ENCODE results near the gene VWA5B2. TPM values are rescaled to one million over a fixed set of nuclear protein-coding genes. Genes with fewer than 3 reads are reported as not detected.

Gene VWA5B2
- total RNA-seq, 1 donor from 2014 or later, result 0.11 TPM

GRCh38 chr3:184222521-184222920, 6.9 kb upstream of the VWA5B2 start:
- Mint-ChIP-seq H3K9me3 (ENCODE audit: unreplicated experiment) (no peaks in the 10 kb centered on the region), H3K27me3 (ENCODE audit: unreplicated experiment) (peaks cover 27% of the 10 kb centered on the region), H3K4me1 (ENCODE audit: unreplicated experiment) (no peaks in the 10 kb centered on the region), H3K36me3 (ENCODE audit: unreplicated experiment) (no peaks in the 10 kb centered on the region), H3K27ac (ENCODE audit: unreplicated experiment) (no peak overlapping the region), H3K4me3 (ENCODE audit: unreplicated experiment) (no peak overlapping the region)
- DNase-seq (ENCODE audit: extremely low spot score, unreplicated experiment), result no peak
- no peak for TF ChIP-seq CTCF (IDR thresholded peaks at IDR 0.05)

- Mint-ChIP-seq H3K27me3 (ENCODE audit: unreplicated experiment) (peaks cover 36% of the 10 kb centered on the region), H3K4me1 (ENCODE audit: unreplicated experiment) (no peaks in the 10 kb centered on the region), H3K4me3 (ENCODE audit: unreplicated experiment) (no peak overlapping the region), H3K27ac (ENCODE audit: unreplicated experiment) (no peak overlapping the region), H3K36me3 (ENCODE audit: unreplicated experiment) (no peaks in the 10 kb centered on the region), H3K9me3 (ENCODE audit: unreplicated experiment) (no peaks in the 10 kb centered on the region)
- DNase-seq (ENCODE audit: extremely low spot score, unreplicated experiment), result no peak
- no peak for TF ChIP-seq CTCF (IDR thresholded peaks at IDR 0.05)
Observed at GRCh38 chr3:184223946-184224345, 5.4 kb upstream of the VWA5B2 start.

- Mint-ChIP-seq H3K27me3 (ENCODE audit: unreplicated experiment) (peaks cover 50% of the 10 kb centered on the region), H3K4me3 (ENCODE audit: unreplicated experiment) (no peak overlapping the region), H3K9me3 (ENCODE audit: unreplicated experiment) (no peaks in the 10 kb centered on the region), H3K27ac (ENCODE audit: unreplicated experiment) (no peak overlapping the region), H3K4me1 (ENCODE audit: unreplicated experiment) (peaks cover 5% of the 10 kb centered on the region), H3K36me3 (ENCODE audit: unreplicated experiment) (no peaks in the 10 kb centered on the region)
- peak; percentile 73 for TF ChIP-seq CTCF (IDR thresholded peaks at IDR 0.05)
- DNase-seq (ENCODE audit: extremely low spot score, unreplicated experiment), result no peak
Observed at GRCh38 chr3:184227481-184227935, 1.9 kb upstream of the VWA5B2 start.

- DNase-seq (ENCODE audit: extremely low spot score, unreplicated experiment), result no peak
- no peak for TF ChIP-seq CTCF (IDR thresholded peaks at IDR 0.05)
- Mint-ChIP-seq H3K27ac (ENCODE audit: unreplicated experiment) (no peak overlapping the region), H3K36me3 (ENCODE audit: unreplicated experiment) (no peaks in the 10 kb centered on the region), H3K9me3 (ENCODE audit: unreplicated experiment) (no peaks in the 10 kb centered on the region), H3K4me1 (ENCODE audit: unreplicated experiment) (peaks cover 5% of the 10 kb centered on the region), H3K4me3 (ENCODE audit: unreplicated experiment) (peak overlapping the region; percentile 70), H3K27me3 (ENCODE audit: unreplicated experiment) (peaks cover 52% of the 10 kb centered on the region)
Observed at GRCh38 chr3:184228376-184229137, 828 bp upstream of the VWA5B2 start.

- Mint-ChIP-seq H3K9me3 (ENCODE audit: unreplicated experiment) (no peaks in the 10 kb centered on the region), H3K27ac (ENCODE audit: unreplicated experiment) (no peak overlapping the region), H3K4me1 (ENCODE audit: unreplicated experiment) (peaks cover 5% of the 10 kb centered on the region), H3K36me3 (ENCODE audit: unreplicated experiment) (no peaks in the 10 kb centered on the region), H3K27me3 (ENCODE audit: unreplicated experiment) (peaks cover 45% of the 10 kb centered on the region), H3K4me3 (ENCODE audit: unreplicated experiment) (no peak overlapping the region)
- TF ChIP-seq CTCF (IDR thresholded peaks at IDR 0.05), result no peak
- no peak for DNase-seq (ENCODE audit: extremely low spot score, unreplicated experiment)
Observed at GRCh38 chr3:184230081-184230602, 757 bp downstream of the VWA5B2 start.
